ENCODE measurements around the gene NKAIN2. TPM values are rescaled to one million over a fixed set of nuclear protein-coding genes. Genes with fewer than 3 reads are reported as not detected.

NKAIN2 gene
- total and polyA plus RNA-seq, 7 donors = 0.08 to 13.5 (median 1.1) TPM

- intact Hi-C loops (cut with DNase I) = no loop called here
- Histone ChIP-seq H3K4me1 (no peaks in the 10 kb centered on the region), H3K27ac (no peak overlapping the region), H3K9me3 (no peaks in the 10 kb centered on the region), H3K4me3 (no peak overlapping the region), H3K27me3 (ENCODE audit: insufficient read depth in 3 of 3, low read length in 2 of 3) (no peaks in the 10 kb centered on the region), H3K36me3 (ENCODE audit: insufficient read depth in 1 of 2, low read depth in 1 of 2) (no peaks in the 10 kb centered on the region)
- no peak for TF ChIP-seq CTCF (IDR thresholded peaks at IDR 0.05)
- ATAC-seq (no peak), DNase-seq (no peak)
- 17 to 72% (median 29%) methylated on average over 1 of the region's 1 CpG for WGBS, 3 donors
Observed at GRCh38 chr6:124765280-124765679, 961.6 kb downstream of the NKAIN2 start.

DNA sequence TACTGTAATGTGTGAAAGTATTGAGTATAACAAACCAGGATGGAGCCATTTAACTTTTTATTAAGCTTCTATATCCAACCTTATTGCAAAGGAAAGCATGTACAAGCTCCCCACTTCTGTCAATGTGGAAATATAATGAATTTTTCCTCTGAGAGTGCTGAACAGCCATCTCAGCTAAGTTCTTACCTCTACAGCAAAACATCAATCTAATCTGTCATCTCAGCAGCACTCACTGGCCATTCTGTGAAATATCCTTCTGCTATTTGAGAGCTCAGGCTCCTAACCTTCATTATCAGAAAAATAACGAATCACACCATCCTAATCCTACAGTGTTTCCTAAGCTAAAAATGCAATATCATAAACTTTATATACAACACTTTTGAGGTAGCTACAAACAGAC is 964.6 kb downstream of the NKAIN2 start:
- no peak overlapping the region for H3K4me3 ChIP-seq
- TF ChIP-seq CTCF (IDR thresholded peaks at IDR 0.05) = no peak
- no peak overlapping the region for H3K27ac ChIP-seq
- no peaks in the 10 kb centered on the region for H3K4me1 ChIP-seq
- H3K9me3 ChIP-seq = no peaks in the 10 kb centered on the region
- ATAC-seq (no peak), DNase-seq (no peak)
- WGBS, 3 donors = 82 to 91% (median 85%) methylated on average over 1 of the region's 1 CpG
- H3K36me3 ChIP-seq (ENCODE audit: insufficient read depth in 1 of 2, low read depth in 1 of 2) = no peaks in the 10 kb centered on the region
- H3K27me3 ChIP-seq (ENCODE audit: insufficient read depth in 3 of 3, low read length in 2 of 3) = no peaks in the 10 kb centered on the region
- intact Hi-C loops (cut with DNase I) = no loop called here

- 55 to 75% (median 57%) methylated on average over 1 of the region's 1 CpG for WGBS, 3 donors
- H3K27me3 ChIP-seq (ENCODE audit: insufficient read depth in 3 of 3, low read length in 2 of 3) = no peaks in the 10 kb centered on the region
- ATAC-seq = no peak
- H3K9me3 ChIP-seq = no peaks in the 10 kb centered on the region
- no peaks in the 10 kb centered on the region for H3K36me3 ChIP-seq (ENCODE audit: insufficient read depth in 1 of 2, low read depth in 1 of 2)
- no peak for DNase-seq
- H3K4me3 ChIP-seq = no peak overlapping the region
- H3K4me1 ChIP-seq = no peaks in the 10 kb centered on the region
- intact Hi-C loops (cut with DNase I) = no loop called here
- H3K27ac ChIP-seq = no peak overlapping the region
- no peak for TF ChIP-seq CTCF (IDR thresholded peaks at IDR 0.05)
Observed at GRCh38 chr6:124769811-124770544, 966.3 kb downstream of the NKAIN2 start.

GRCh38 chr6:124770784-124771183 is 967.1 kb downstream of the NKAIN2 start:
- no peak overlapping the region for H3K4me3 ChIP-seq
- H3K9me3 ChIP-seq = no peaks in the 10 kb centered on the region
- no peak for DNase-seq
- ATAC-seq = no peak
- no peaks in the 10 kb centered on the region for H3K27me3 ChIP-seq (ENCODE audit: insufficient read depth in 3 of 3, low read length in 2 of 3)
- 76 to 81% (median 79%) methylated on average over 3 of the region's 3 CpGs for WGBS, 3 donors
- intact Hi-C loops (cut with DNase I) = no loop called here
- H3K36me3 ChIP-seq (ENCODE audit: insufficient read depth in 1 of 2, low read depth in 1 of 2) = no peaks in the 10 kb centered on the region
- no peaks in the 10 kb centered on the region for H3K4me1 ChIP-seq
- TF ChIP-seq CTCF (IDR thresholded peaks at IDR 0.05) = no peak
- H3K27ac ChIP-seq = no peak overlapping the region
